Smooth muscle cell (in vitro differentiated cells): ENCODE data around the gene LRRC3C. TPM values are rescaled to one million over a fixed set of nuclear protein-coding genes. Genes with fewer than 3 reads are reported as not detected.
"Not testable (repeated sequence)": the region's sequence is repeated elsewhere in the genome, so short reads cannot be mapped to it uniquely, and the experiment has no call there.

ENCODE experiments used
- DNase-seq: peaks from one replicate; lab custom pipeline; 2025; ENCODE audit not compliant: unreplicated experiment; lab: John Stamatoyannopoulos, UW
- H2AFZ ChIP-seq: fragments of 200-600 bp; sonication (generic); 2 replicates; pipeline ENCODE4 v1.6.0; 2016; ENCODE audit warnings: antibody characterized with exemption, low read depth, mild to moderate bottlenecking
- H3F3A ChIP-seq: fragments of 200-600 bp; sonication (generic); 2 replicates; pipeline ENCODE4 v1.6.0; 2017; ENCODE audit warnings: antibody characterized with exemption, low read depth
- H3K27ac ChIP-seq: fragments of 200-600 bp; sonication (generic); 2 replicates; pipeline ENCODE4 v1.5.1; 2016; ENCODE audit warnings: low read depth, mild to moderate bottlenecking
- H3K27me3 ChIP-seq: fragments of 200-600 bp; sonication (generic); 2 replicates; pipeline ENCODE4 v1.6.1; 2016; ENCODE audit warnings: low read depth, mild to moderate bottlenecking
- H3K36me3 ChIP-seq: fragments of 200-600 bp; sonication (generic); 2 replicates; pipeline ENCODE4 v1.5.1; 2016; ENCODE audit warnings: low read depth
- H3K4me1 ChIP-seq: fragments of 200-600 bp; sonication (generic); 2 replicates; pipeline ENCODE4 v1.5.1; 2016; ENCODE audit warnings: low read depth
- H3K4me2 ChIP-seq: fragments of 200-600 bp; sonication (generic); 2 replicates; pipeline ENCODE4 v1.6.0; 2016; ENCODE audit warnings: mild to moderate bottlenecking
- H3K4me3 ChIP-seq: fragments of 200-600 bp; sonication (generic); 2 replicates; pipeline ENCODE4 v1.5.1; 2016; ENCODE audit warnings: mild to moderate bottlenecking
- H3K79me2 ChIP-seq: fragments of 200-600 bp; sonication (generic); 2 replicates; pipeline ENCODE4 v1.6.0; 2016; ENCODE audit warnings: low read depth, mild to moderate bottlenecking
- H3K9ac ChIP-seq: fragments of 200-600 bp; sonication (generic); 2 replicates; pipeline ENCODE4 v1.6.0; 2016; ENCODE audit warnings: low read depth
- H3K9me3 ChIP-seq: fragments of 200-600 bp; sonication (generic); replicated peaks from 2 replicates; pipeline ENCODE4 v1.5.1; 2016; ENCODE audit warnings: low read depth
- H4K20me1 ChIP-seq: fragments of 200-600 bp; sonication (generic); 2 replicates; pipeline ENCODE4 v1.6.0; 2016; ENCODE audit warnings: low read depth
- CTCF ChIP-seq: fragments of 200-600 bp; sonication (generic); IDR thresholded peaks from 2 replicates; pipeline ENCODE4 v1.5.1; 2017; ENCODE audit warnings: borderline replicate concordance, mild to moderate bottlenecking, antibody characterized with exemption; ENCODE audit not compliant: insufficient read depth, poor library complexity, severe bottlenecking
- WGBS: methylation state at CpG from one replicate; pipeline ENCODE4 v1.1.7; 2016; ENCODE audit warnings: low lambda C conversion rate; 5-methylcytosine and 5-hydroxymethylcytosine counted together
- polyA plus RNA-seq: library from polyadenylated mRNA; unstranded; fragments of >200 nt; fragmentation: Nextera tagmentation; extraction: Ambion mirVana; gene quantifications from 2 replicates; pipeline ENCODE4 v1.2.1, GENCODE V29; 2016
- total RNA-seq: library from RNA; depleted of rRNA; stranded (reverse); fragments of >200 nt; gene quantifications from 2 replicates; pipeline ENCODE4 v1.2.3, GENCODE V29; 2014

LRRC3C gene
- total and polyA plus RNA-seq, 2 experiments from 2014 or later = not detected

GRCh38 chr17:39944393-39944711 lies 16.8 kb downstream of the LRRC3C start:
- H3K27ac ChIP-seq = no peak overlapping the region
- peaks cover 6% of the 10 kb centered on the region for H3K4me1 ChIP-seq
- no peaks in the 10 kb centered on the region for H3K36me3 ChIP-seq
- no peaks in the 10 kb centered on the region for H3K79me2 ChIP-seq
- no peak overlapping the region for H3K9ac ChIP-seq
- no peak overlapping the region for H3K4me3 ChIP-seq
- DNase-seq = no peak
- no peaks in the 10 kb centered on the region for H3K27me3 ChIP-seq
- peaks cover under 1% of the 10 kb centered on the region for H3F3A ChIP-seq
- TF ChIP-seq CTCF = no peak
- no peaks in the 10 kb centered on the region for H3K9me3 ChIP-seq
- no peak overlapping the region for H3K4me2 ChIP-seq
- no peaks in the 10 kb centered on the region for H4K20me1 ChIP-seq
- no peak overlapping the region for H2AFZ ChIP-seq
- WGBS = 86% methylated on average over 8 of the region's 16 CpGs

DNA sequence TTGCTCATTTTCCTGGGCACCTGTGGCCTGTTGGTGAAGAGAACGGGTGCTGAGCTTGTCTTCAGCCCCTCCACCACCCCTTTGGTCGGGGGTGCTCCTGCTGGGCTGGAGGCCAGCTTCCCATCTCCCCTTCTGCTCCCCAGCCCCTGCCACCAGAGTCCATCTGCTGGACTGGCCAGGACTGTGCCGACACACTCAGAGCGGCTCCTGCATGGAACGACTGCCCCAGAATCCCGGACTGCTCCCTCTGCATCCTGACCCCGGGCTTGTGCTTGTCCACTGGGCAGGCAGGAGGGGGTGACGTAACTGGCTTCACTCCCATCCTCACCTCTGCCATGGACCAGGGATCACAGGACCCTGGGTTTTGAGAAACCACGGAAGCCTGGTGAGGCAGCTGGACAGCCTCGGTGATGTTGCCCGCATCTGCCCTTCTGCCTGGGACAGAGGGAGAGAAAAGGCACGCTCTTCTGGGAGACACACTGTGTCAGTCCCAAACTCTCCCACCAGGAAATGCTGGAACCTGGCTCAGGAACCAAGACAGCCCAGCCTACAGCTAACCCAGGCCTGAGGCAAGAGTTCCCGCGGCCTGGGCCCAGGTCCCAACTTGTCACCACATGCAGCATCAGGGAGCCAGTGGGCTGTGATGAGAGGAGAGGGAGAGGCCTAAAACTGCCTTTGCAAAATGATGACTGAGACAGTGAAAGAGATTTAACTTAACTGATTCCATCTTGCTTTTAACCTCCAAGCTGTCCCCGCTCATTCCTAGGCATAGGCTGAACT lies 19.2 kb downstream of the LRRC3C start:
- Histone ChIP-seq H3K4me2 (no peak overlapping the region), H3K79me2 (no peaks in the 10 kb centered on the region), H3K9me3 (no peaks in the 10 kb centered on the region), H4K20me1 (no peaks in the 10 kb centered on the region), H3K9ac (no peak overlapping the region), H3K4me3 (no peak overlapping the region), H2AFZ (no peak overlapping the region), H3K36me3 (no peaks in the 10 kb centered on the region), H3K27ac (no peak overlapping the region), H3F3A (no peaks in the 10 kb centered on the region), H3K4me1 (no peaks in the 10 kb centered on the region), H3K27me3 (no peaks in the 10 kb centered on the region)
- DNase-seq = no peak
- WGBS = 85% methylated on average over 15 of the region's 15 CpGs
- TF ChIP-seq CTCF = no peak

DNA sequence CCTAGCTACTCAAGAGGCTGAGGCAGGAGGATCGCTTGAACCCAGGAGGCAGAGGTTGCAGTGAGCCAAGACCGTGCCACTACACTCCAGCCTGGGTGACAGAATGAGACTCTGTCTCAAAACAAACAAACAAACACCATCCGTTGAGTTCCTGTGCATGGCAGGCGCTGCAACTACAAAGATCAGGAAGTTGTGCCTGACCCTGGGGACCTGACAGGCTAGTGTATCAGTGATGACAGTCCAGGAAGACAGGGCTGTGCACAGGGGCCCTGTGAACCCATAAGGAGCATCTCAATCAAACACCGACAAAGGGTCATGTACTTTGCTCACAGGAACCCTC lies 20.9 kb downstream of the LRRC3C start:
- not testable (repeated sequence) for H3F3A ChIP-seq, H3K36me3 ChIP-seq, H3K79me2 ChIP-seq, H3K9ac ChIP-seq, H3K4me3 ChIP-seq, H3K27ac ChIP-seq, H4K20me1 ChIP-seq, H3K27me3 ChIP-seq, H3K4me1 ChIP-seq, H2AFZ ChIP-seq, DNase-seq, H3K9me3 ChIP-seq, H3K4me2 ChIP-seq
- WGBS = 88% methylated on average over 5 of the region's 5 CpGs

- Histone ChIP-seq H2AFZ (no peak overlapping the region), H4K20me1 (no peaks in the 10 kb centered on the region), H3F3A (no peaks in the 10 kb centered on the region), H3K27ac (no peak overlapping the region), H3K4me2 (no peak overlapping the region), H3K9ac (no peak overlapping the region), H3K79me2 (no peaks in the 10 kb centered on the region), H3K4me3 (no peak overlapping the region), H3K4me1 (no peaks in the 10 kb centered on the region), H3K27me3 (no peaks in the 10 kb centered on the region), H3K36me3 (no peaks in the 10 kb centered on the region), H3K9me3 (no peaks in the 10 kb centered on the region)
- WGBS = 88% methylated on average over 2 of the region's 2 CpGs
- DNase-seq = no peak
- TF ChIP-seq CTCF = no peak
These were observed 21.5 kb downstream of the LRRC3C start for GRCh38 chr17:39949028-39949427.
